OCI-LY3 (cell line): Measurements from ENCODE around the gene LAMB3.

ENCODE experiments used
- H2AFZ ChIP-seq: fragments of 200-600, 300-600 bp; shearing (Covaris generic); 2 replicates; pipeline ENCODE4 v1.6.0; 2014; ENCODE audit warnings: antibody characterized with exemption, low read depth, low read length
- H3K27ac ChIP-seq: fragments of 200-600, 300-600 bp; sonication (generic); 2 replicates; pipeline ENCODE4 v1.5.1; 2014; ENCODE audit warnings: mild to moderate bottlenecking, low read length, moderate library complexity, mixed read lengths
- H3K27me3 ChIP-seq: fragments of 200-600, 300-600 bp; sonication (generic); 2 replicates; pipeline ENCODE4 v1.6.1; 2014; ENCODE audit warnings: low read depth, low read length, mixed read lengths
- H3K36me3 ChIP-seq: fragments of 200-600, 300-600 bp; sonication (generic); replicated peaks from 2 replicates; pipeline ENCODE3; 2014; ENCODE audit warnings: low read depth, low read length, mixed read lengths
- H3K4me1 ChIP-seq: fragments of 300-600, 200-600 bp; sonication (generic); 2 replicates; pipeline ENCODE4 v1.6.1; 2014; ENCODE audit warnings: low read length, mixed read lengths
- H3K4me2 ChIP-seq: fragments of 200-600, 300-600 bp; sonication (generic); 2 replicates; pipeline ENCODE4 v1.6.1; 2014; ENCODE audit warnings: low read length, mixed read lengths
- H3K4me3 ChIP-seq: fragments of 300-600, 200-600 bp; sonication (generic); 2 replicates; pipeline ENCODE4 v1.5.1; 2014; ENCODE audit warnings: antibody characterized with exemption, mild to moderate bottlenecking, low read length, moderate library complexity
- H3K79me2 ChIP-seq: fragments of 300-600, 200-600 bp; shearing (Covaris generic); 2 replicates; pipeline ENCODE4 v1.6.1; 2014; ENCODE audit warnings: mild to moderate bottlenecking, low read length, mixed read lengths
- H3K9ac ChIP-seq: fragments of 300-600, 200-600 bp; shearing (Covaris generic); 2 replicates; pipeline ENCODE4 v1.6.0; 2014; ENCODE audit warnings: mild to moderate bottlenecking, low read length, moderate library complexity
- H3K9me3 ChIP-seq: fragments of 200-600, 300-600 bp; shearing (Covaris generic); 2 replicates; pipeline ENCODE4 v1.6.1; 2014; ENCODE audit warnings: low read length, mixed read lengths; ENCODE audit not compliant: insufficient read depth
- H4K20me1 ChIP-seq: fragments of 200-600, 300-600 bp; sonication (generic); 2 replicates; pipeline ENCODE4 v1.6.1; 2016; ENCODE audit warnings: low read length, mixed read lengths; ENCODE audit not compliant: insufficient read depth
- CTCF ChIP-seq: fragments of 200-600, 300-600 bp; sonication (generic); IDR thresholded peaks from 2 replicates; pipeline ENCODE4 v1.5.1; 2014; ENCODE audit warnings: antibody characterized with exemption, low read length, low read depth
- EZH2phosphoT487 ChIP-seq: fragments of 200-600 bp; shearing (Covaris generic); IDR thresholded peaks from 2 replicates; pipeline ENCODE4 v1.6.1; 2018; ENCODE audit warnings: antibody characterized with exemption, mixed run types, low read depth

LAMB3 gene

GRCh38 chr1:209629621-209630382 is 22.4 kb downstream of the LAMB3 start:
- TF ChIP-seq EZH2phosphoT487 (no peak), CTCF (no peak)
- no peaks in the 10 kb centered on the region for H3K79me2 ChIP-seq
- H3K36me3 ChIP-seq: no peaks in the 10 kb centered on the region
- no peak overlapping the region for H3K27ac ChIP-seq
- H2AFZ ChIP-seq: no peak overlapping the region
- H4K20me1 ChIP-seq: no peaks in the 10 kb centered on the region
- no peak overlapping the region for H3K9ac ChIP-seq
- peaks cover 11% of the 10 kb centered on the region; the same call in 1 of the 2 replicates for H3K27me3 ChIP-seq
- peaks cover 39% of the 10 kb centered on the region for H3K4me1 ChIP-seq
- H3K9me3 ChIP-seq: no peaks in the 10 kb centered on the region
- no peak overlapping the region for H3K4me3 ChIP-seq
- H3K4me2 ChIP-seq: no peak overlapping the region

- TF ChIP-seq CTCF (no peak), EZH2phosphoT487 (no peak)
- no peak overlapping the region for H3K4me2 ChIP-seq
- H3K4me1 ChIP-seq: peaks cover 33% of the 10 kb centered on the region
- H4K20me1 ChIP-seq: no peaks in the 10 kb centered on the region
- H3K79me2 ChIP-seq: no peaks in the 10 kb centered on the region
- no peak overlapping the region for H3K9ac ChIP-seq
- no peak overlapping the region for H3K4me3 ChIP-seq
- peaks cover 16% of the 10 kb centered on the region; the same call in 1 of the 2 replicates for H3K27me3 ChIP-seq
- H2AFZ ChIP-seq: no peak overlapping the region
- H3K27ac ChIP-seq: no peak overlapping the region
- H3K36me3 ChIP-seq: no peaks in the 10 kb centered on the region
- H3K9me3 ChIP-seq: no peaks in the 10 kb centered on the region
Measured at GRCh38 chr1:209628618-209629299, 23.5 kb downstream of the LAMB3 start.

GRCh38 chr1:209627732-209628196 is 24.5 kb downstream of the LAMB3 start:
- no peaks in the 10 kb centered on the region for H3K9me3 ChIP-seq
- peak overlapping the region; percentile 5 for H2AFZ ChIP-seq

More at GRCh38 chr1:209627732-209628196, 24.5 kb downstream of the LAMB3 start:
- no peaks in the 10 kb centered on the region for H4K20me1 ChIP-seq
- TF ChIP-seq EZH2phosphoT487 (no peak), CTCF (peak; percentile 98)
- peaks cover 23% of the 10 kb centered on the region for H3K4me1 ChIP-seq
- no peaks in the 10 kb centered on the region for H3K79me2 ChIP-seq
- no peak overlapping the region for H3K9ac ChIP-seq
- peak overlapping the region; percentile 27; the same call in 1 of the 2 replicates for H3K4me3 ChIP-seq
- peaks cover 16% of the 10 kb centered on the region; the same call in 1 of the 2 replicates for H3K27me3 ChIP-seq
- H3K36me3 ChIP-seq: no peaks in the 10 kb centered on the region
- H3K27ac ChIP-seq: no peak overlapping the region
- peak overlapping the region; percentile 63 for H3K4me2 ChIP-seq
